A549 (cell line): ENCODE data around the gene SUOX. TPM values are rescaled to one million over a fixed set of nuclear protein-coding genes. Genes with fewer than 3 reads are reported as not detected.

ENCODE experiments used
- ATAC-seq, 2 experiments: fragments of 200-7000 bp in 1 of 2; fragments of >200 bp in 1 of 2; cut with Nextera tagmentation in 1 of 2; cut with Tn5 transposase in 1 of 2; 3 replicates each; pipeline versions ENCODE4 v1.8.0 to v1.9.1; 2018 to 2020; ENCODE audit warnings: mild to moderate bottlenecking in 1 of 2, moderate library complexity in 1 of 2
- CTCF ChIA-PET: fragments of 300-600 bp; sonication (Branson Sonifier 250); formaldehyde crosslinking; extraction: SDS; loops from one replicate; lab custom pipeline; 2021; ENCODE audit warnings: antibody characterized with exemption, inconsistent platforms; lab: Yijun Ruan, JAX
- POLR2A ChIA-PET: fragments of 350-600 bp; formaldehyde crosslinking; extraction: SDS; loops from one replicate; lab custom pipeline; 2021; ENCODE audit warnings: antibody characterized with exemption, inconsistent platforms; lab: Yijun Ruan, JAX
- DNase-seq, 2 experiments: peaks; one replicate each; pipeline versions ENCODE4 v3.0.0 to v3.0.0-alpha.2; 2011 to 2016; ENCODE audit warnings: low read depth in 1 of 2, low spot score in 1 of 2
- FAIRE-seq: peaks from 2 replicates; lab custom pipeline; 2011; peaks lifted over from hg19 to GRCh38; lab: Jason Lieb, UNC
- H3K27ac ChIP-seq, 2 experiments: fragments of >200 bp; sonication (Bioruptor Twin); formaldehyde crosslinking; 3 replicates each; pipeline ENCODE4 v1.5.1; 2016 to 2017
- H3K4me1 ChIP-seq: fragments of >200 bp; sonication (Bioruptor Twin); formaldehyde crosslinking; 3 replicates; pipeline ENCODE4 v1.6.1; 2016
- H3K4me2 ChIP-seq: fragments of >200 bp; sonication (Bioruptor Twin); formaldehyde crosslinking; 3 replicates; pipeline ENCODE4 v1.6.1; 2016
- H3K4me3 ChIP-seq: fragments of >200 bp; sonication (Bioruptor Twin); formaldehyde crosslinking; 3 replicates; pipeline ENCODE4 v1.5.1; 2016
- H3K9me3 ChIP-seq: fragments of >200 bp; sonication (Bioruptor Twin); formaldehyde crosslinking; 3 replicates; pipeline ENCODE4 v1.6.1; 2016
- BHLHE40 ChIP-seq: IDR thresholded peaks from 2 replicates; pipeline ENCODE4 v1.6.1; 2012; ENCODE audit warnings: low read depth, low read length, inconsistent platforms
- CBX8 ChIP-seq: fragments of 200-600 bp; sonication (generic); IDR thresholded peaks from 2 replicates; pipeline ENCODE4 v1.6.1; 2016
- CEBPB ChIP-seq, 2 experiments: fragments of >200 bp in 1 of 2; sonication (Bioruptor Twin) in 1 of 2; formaldehyde crosslinking in 1 of 2; IDR thresholded peaks; 2 replicates each; pipeline ENCODE4 v1.6.1; 2012 to 2016
- CHD2 ChIP-seq: fragments of 150-350 bp; IDR thresholded peaks from 2 replicates; pipeline ENCODE4 v1.6.1; 2014; ENCODE audit warnings: low read length; ENCODE audit not compliant: partially characterized antibody
- CTCF ChIP-seq: fragments of >200 bp; sonication (Bioruptor Twin); formaldehyde crosslinking; IDR thresholded peaks from 3 replicates; pipeline ENCODE4 v1.5.1; 2016
- EHF ChIP-seq: fragments of 250-450 bp; sonication (Bioruptor Pico); IDR thresholded peaks from 2 replicates; pipeline ENCODE4 v1.5.0; 2020; ENCODE audit warnings: mild to moderate bottlenecking
- FOSB ChIP-seq: fragments of 250-450 bp; sonication (Bioruptor Pico); IDR thresholded peaks from 2 replicates; pipeline ENCODE4 v1.5.0; 2020; ENCODE audit warnings: mild to moderate bottlenecking, moderate library complexity
- FOSL2 ChIP-seq, 2 experiments: fragments of 450-650 bp in 1 of 2; fragments of >200 bp in 1 of 2; sonication (Bioruptor Twin) in 1 of 2; formaldehyde crosslinking; IDR thresholded peaks; 2 replicates each; pipeline versions ENCODE4 v1.5.0 to v1.6.1; 2016 to 2020; ENCODE audit warnings: mild to moderate bottlenecking in 1 of 2, moderate library complexity in 1 of 2
- HES2 ChIP-seq: fragments of >200 bp; sonication (Bioruptor Twin); formaldehyde crosslinking; IDR thresholded peaks from 2 replicates; pipeline ENCODE4 v1.6.1; 2016
- HEYL ChIP-seq: fragments of 250-450 bp; sonication (Bioruptor Pico); IDR thresholded peaks from 2 replicates; pipeline ENCODE4 v1.8.0; 2021; ENCODE audit warnings: mild to moderate bottlenecking, moderate library complexity
- HOXA7 ChIP-seq: fragments of 250-450 bp; sonication (Bioruptor Pico); IDR thresholded peaks from 2 replicates; pipeline ENCODE4 v1.5.0; 2020; ENCODE audit warnings: mild to moderate bottlenecking, moderate library complexity
- HOXB5 ChIP-seq: fragments of 250-450 bp; sonication (Bioruptor Pico); IDR thresholded peaks from 2 replicates; pipeline ENCODE4 v1.5.0; 2020; ENCODE audit warnings: mild to moderate bottlenecking, moderate library complexity
- JUN ChIP-seq, 2 experiments: fragments of >200 bp; sonication (Bioruptor Twin); formaldehyde crosslinking; IDR thresholded peaks; 2 replicates in 1 of 2; 3 replicates in 1 of 2; pipeline ENCODE4 v1.6.1; 2016 to 2017
- JUNB ChIP-seq: fragments of >200 bp; sonication (Bioruptor Twin); formaldehyde crosslinking; IDR thresholded peaks from 2 replicates; pipeline ENCODE4 v1.6.1; 2016
- MAZ ChIP-seq: fragments of 150-350 bp; IDR thresholded peaks from 2 replicates; pipeline ENCODE4 v1.6.1; 2014; ENCODE audit warnings: antibody characterized with exemption, low read depth, low read length, borderline replicate concordance
- MYC ChIP-seq: IDR thresholded peaks from 2 replicates; pipeline ENCODE4 v1.6.1; 2012; ENCODE audit warnings: mild to moderate bottlenecking, inconsistent platforms, low read length, improper control_type of control experiment, borderline replicate concordance
- RAD21 ChIP-seq, 2 experiments: fragments of >200 bp in 1 of 2; sonication (Bioruptor Twin) in 1 of 2; formaldehyde crosslinking in 1 of 2; IDR thresholded peaks in 1 of 2; conservative IDR thresholded peaks in 1 of 2; 2 replicates in 1 of 2; 3 replicates in 1 of 2; pipeline ENCODE4 v1.6.1; 2012 to 2018; ENCODE audit warnings: inconsistent platforms in 1 of 2
- RFX5 ChIP-seq: fragments of 450-650 bp; IDR thresholded peaks from 2 replicates; pipeline ENCODE4 v1.7.1; 2014; ENCODE audit warnings: antibody characterized with exemption, mild to moderate bottlenecking, moderate library complexity
- SMC3 ChIP-seq: fragments of >200 bp; sonication (Bioruptor Twin); formaldehyde crosslinking; IDR thresholded peaks from 3 replicates; pipeline ENCODE4 v1.6.1; 2018; ENCODE audit warnings: inconsistent platforms
- ZC3H11A ChIP-seq: fragments of 450-650 bp; IDR thresholded peaks from 2 replicates; pipeline ENCODE4 v1.6.1; 2014; ENCODE audit warnings: antibody characterized with exemption, mild to moderate bottlenecking
- ZFP36 ChIP-seq: fragments of 450-650 bp; IDR thresholded peaks from 2 replicates; pipeline ENCODE4 v1.6.1; 2014; ENCODE audit warnings: borderline replicate concordance; ENCODE audit not compliant: partially characterized antibody
- ZNF302 ChIP-seq: fragments of 250-450 bp; sonication (Bioruptor Pico); IDR thresholded peaks from 2 replicates; pipeline ENCODE4 v1.9.0; 2021; ENCODE audit warnings: inconsistent platforms, mild to moderate bottlenecking, moderate library complexity
- ZSCAN20 ChIP-seq: fragments of 250-450 bp; sonication (Bioruptor Pico); IDR thresholded peaks from 2 replicates; pipeline ENCODE4 v1.8.0; 2022; ENCODE audit warnings: mild to moderate bottlenecking, moderate library complexity
- WGBS: methylation state at CpG from one replicate; pipeline ENCODE4 v1.1.6; 2017; ENCODE audit errors: missing lambda C conversion rate; 5-methylcytosine and 5-hydroxymethylcytosine counted together
- polyA plus RNA-seq, 4 experiments: library from polyadenylated mRNA; depleted of rRNA in 3 of 4; stranded (reverse); fragments of >200 nt; fragmentation: RNase III in 1 of 4; extraction: RNeasy Plus Mini Kit Qiagen cat#74134 plus additional on column Dnase treatment in 1 of 4; gene quantifications; 2 replicates in 3 of 4; 3 replicates in 1 of 4; pipeline ENCODE4 v1.2.3, GENCODE V29; 2011 to 2017

The SUOX gene
- polyA plus RNA-seq, 2 of the 4 experiments (the other 2 are of a cell fraction) = 13.6 to 15.6 TPM

- DNase-seq = peak; percentile 81 to 87
- no peaks in the 10 kb centered on the region for H3K9me3 ChIP-seq
- peaks cover 9% of the 10 kb centered on the region for H3K4me1 ChIP-seq
- ATAC-seq = peak; percentile 93 to 97
- no peak overlapping the region for H3K27ac ChIP-seq
- 86% methylated on average over 6 of the region's 6 CpGs for WGBS
- no peak overlapping the region for H3K4me2 ChIP-seq
- ChIA-PET CTCF (interaction anchor here (0.6 to 11.5 kb wide), 12 partner anchors 13 to 1924 kb away, joined by 3 to 179 read pairs (median 4); partner anchors contain the start of genes RAB5B and SUOX), POLR2A (interaction anchor here (1.8 to 1.9 kb wide), 2 partner anchors 18 kb away, joined by 4 to 7 read pairs; partner anchors contain the start of gene RAB5B)
- no peak for FAIRE-seq
- no peak overlapping the region for H3K4me3 ChIP-seq
- TF ChIP-seq MAZ (no peak), RAD21 (conservative IDR thresholded peaks at IDR 0.05 in 1 of 2, IDR thresholded peaks at IDR 0.05 in 1 of 2) (peak; percentile 36 to 47), HOXA7 (no peak), FOSL2 (IDR thresholded peaks at IDR 0.05) (peak; percentile 64), FOSL2 (CRISPR knock-in tag; IDR thresholded peaks at IDR 0.05) (peak; percentile 91), SMC3 (peak; percentile 38; the same call in 1 of the 3 replicates), HES2 (no peak), CTCF (peak; percentile 49), HOXB5 (CRISPR knock-in tag) (no peak), JUN (IDR thresholded peaks at IDR 0.05) (no peak), ZC3H11A (no peak)
Observed at GRCh38 chr12:55955800-55956508, 41.1 kb upstream of the SUOX start.

GRCh38 chr12:55957106-55957859 lies 39.8 kb upstream of the SUOX start:
- Histone ChIP-seq H3K4me1 (peaks cover 9% of the 10 kb centered on the region), H3K27ac (no peak overlapping the region), H3K4me2 (no peak overlapping the region), H3K9me3 (no peaks in the 10 kb centered on the region), H3K4me3 (no peak overlapping the region)
- CTCF ChIA-PET = interaction anchor here (0.6 to 11.5 kb wide), 7 partner anchors 9 to 219 kb away, joined by 3 to 179 read pairs (median 7); partner anchors contain the start of genes PMEL, RAB5B and SUOX
- POLR2A ChIA-PET = interaction anchor here (1.9 kb wide), 1 partner anchor 16 kb away, joined by 4 read pairs; the partner anchor contains the start of gene RAB5B
- 87% methylated on average over 5 of the region's 5 CpGs for WGBS
- FAIRE-seq (no peak), ATAC-seq (no peak), DNase-seq (no peak)
- TF ChIP-seq FOSB (CRISPR knock-in tag) (no peak), CHD2 (no peak), BHLHE40 (no peak), RFX5 (no peak), CBX8 (no peak), CEBPB (IDR thresholded peaks at IDR 0.05) (no peak), ZNF302 (no peak), MYC (no peak), JUNB (no peak), ZFP36 (no peak), EHF (CRISPR knock-in tag) (no peak), ZSCAN20 (CRISPR knock-in tag) (no peak), HEYL (CRISPR knock-in tag) (no peak)
- TF ChIP-seq, all 56 proteins: peak for 0
